ENCODE data around the gene HOXD9. TPM values are rescaled to one million over a fixed set of nuclear protein-coding genes. Genes with fewer than 3 reads are reported as not detected.

HOXD9 gene
- total and polyA plus RNA-seq, 2 donors (not counting 3 experiments of a cell fraction or from before 2014, with no cell fraction given): 1.9 to 3.5 TPM

DNA sequence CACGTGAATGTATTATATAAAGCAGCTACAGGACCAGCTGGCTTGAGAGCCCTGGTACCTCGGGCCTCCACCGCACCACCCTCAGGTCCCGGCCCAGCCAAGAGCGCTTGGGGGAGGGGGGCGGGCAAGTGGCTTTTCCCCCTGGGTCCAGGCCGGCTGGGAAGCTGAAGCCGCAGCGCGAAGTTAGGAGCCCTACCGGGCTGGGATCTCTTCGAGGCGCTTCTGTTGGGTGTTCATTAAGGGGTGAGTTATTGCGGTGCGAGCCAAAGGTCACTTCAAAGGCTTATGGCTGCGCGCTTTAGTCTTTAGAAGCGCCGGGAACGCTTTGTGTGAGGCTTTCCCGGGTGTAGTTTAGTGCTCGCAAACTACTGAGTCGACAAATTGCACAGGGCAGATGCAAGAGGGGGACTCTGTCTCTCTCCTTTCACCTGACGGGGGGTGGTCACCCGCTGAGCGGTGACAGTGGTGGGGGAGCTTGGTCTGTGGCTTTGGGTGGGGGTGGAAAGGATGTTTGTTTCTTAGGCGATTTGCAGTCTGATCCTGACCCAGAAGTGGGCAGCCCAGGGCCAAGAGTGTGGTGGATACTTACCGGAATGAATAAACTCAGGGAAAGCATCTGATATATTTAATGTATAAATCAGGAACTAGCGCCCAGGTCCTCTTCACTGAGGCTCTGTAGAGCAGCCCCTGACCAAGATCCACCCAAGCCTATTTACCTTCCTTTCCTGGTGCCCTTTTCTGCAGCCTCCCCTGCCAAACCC, 40.6 kb downstream of the HOXD9 start:
- no peak overlapping the region for H3K27ac ChIP-seq (ENCODE audit: insufficient read depth, low read depth, low read length)
- H3K9me1 ChIP-seq (replicated peaks; ENCODE audit: control insufficient read depth, extremely low read depth, insufficient read depth, low read length): no peaks in the 10 kb centered on the region
- ChIA-PET CTCF (interaction anchor here (1.0 to 3.4 kb wide), 6 partner anchors 8 to 490 kb away, joined by 3 to 18 read pairs (median 4); no protein-coding TSS in a partner anchor), POLR2A (no interaction called here)
- peaks cover 5 to 15% of the 10 kb centered on the region in 2 experiments for H3K27me3 ChIP-seq (ENCODE audit: control insufficient read depth in 2 of 2, insufficient read depth in 2 of 2, low read length in 2 of 2)
- DNase-seq (ENCODE audit: low read depth, low spot score): no peak
- no peak overlapping the region for H3K4me3 ChIP-seq (replicated peaks in 1 of 3; ENCODE audit: insufficient read depth in 1 of 3, low read depth in 1 of 3, low read length in 3 of 3)
- peaks cover 3% of the 10 kb centered on the region for H3K4me1 ChIP-seq (ENCODE audit: control insufficient read depth, extremely low read depth, insufficient read depth, low read length)
- no peaks in the 10 kb centered on the region for H3K79me2 ChIP-seq (ENCODE audit: control insufficient read depth, insufficient read depth, low read length)
- TF ChIP-seq, protein P1, sequence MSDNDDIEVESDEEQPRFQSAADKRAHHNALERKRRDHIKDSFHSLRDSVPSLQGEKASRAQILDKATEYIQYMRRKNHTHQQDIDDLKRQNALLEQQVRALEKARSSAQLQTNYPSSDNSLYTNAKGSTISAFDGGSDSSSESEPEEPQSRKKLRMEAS (IDR thresholded peaks at IDR 0.05; ENCODE audit: insufficient read depth, insufficient read length): no peak
- TF ChIP-seq POLR2AphosphoS5 (IDR thresholded peaks at IDR 0.05; ENCODE audit: insufficient read depth, low read depth, low read length) (no peak), GATA2 (IDR thresholded peaks at IDR 0.05; ENCODE audit: insufficient read depth, insufficient read length, low read depth, low read length) (no peak), EZH2 (IDR thresholded peaks at IDR 0.05; ENCODE audit: borderline replicate concordance, low read depth, low read length, severe bottlenecking) (no peak), MYC (IDR thresholded peaks at IDR 0.05; ENCODE audit: low read depth, low read length) (no peak), POLR2A (IDR thresholded peaks at IDR 0.05; ENCODE audit: low read depth, low read length) (no peak), JUN (IDR thresholded peaks at IDR 0.05; ENCODE audit: borderline replicate concordance, insufficient read depth, insufficient read length, low read depth) (no peak), CTCF (IDR thresholded peaks at IDR 0.05; ENCODE audit: extremely low read depth in 1 of 2, insufficient read depth in 1 of 2, low read depth in 1 of 2, low read length in 2 of 2) (no peak), FOS (IDR thresholded peaks at IDR 0.05; ENCODE audit: borderline replicate concordance, insufficient read depth, low read length) (no peak)
- no peak for FAIRE-seq
- BruUV-seq (replicated peaks): no TSS peak
- no peak overlapping the region for H3K9ac ChIP-seq (replicated peaks; ENCODE audit: extremely low read depth, insufficient read depth, low read length)
- intact Hi-C loops (cut with micrococcal nuclease) (no loop called here), dilution Hi-C loops (cut with MboI; ENCODE audit: extremely low pct_ligation_motif_present, low sequenced_read_pairs) (no loop called here)
- H3K9me3 ChIP-seq (replicated peaks; ENCODE audit: control insufficient read depth, insufficient read depth, low read length): no peaks in the 10 kb centered on the region
- no peak overlapping the region for H2AFZ ChIP-seq (ENCODE audit: low read depth, low read length)
- no peaks in the 10 kb centered on the region for H3K36me3 ChIP-seq (ENCODE audit: control insufficient read depth in 2 of 2, extremely low read depth in 1 of 2, insufficient read depth in 2 of 2, low read length in 2 of 2)
- no peak overlapping the region for H3K4me2 ChIP-seq (ENCODE audit: insufficient read depth, low read length)
- H4K20me1 ChIP-seq (replicated peaks; ENCODE audit: control insufficient read depth, extremely low read depth, insufficient read depth, low read length): no peaks in the 10 kb centered on the region

Measured in endothelial cell of umbilical vein (primary cell).